ENCODE data around the gene ALDH1L2. TPM values are rescaled to one million over a fixed set of nuclear protein-coding genes. Genes with fewer than 3 reads are reported as not detected.

Gene ALDH1L2
- 10 to 100 TPM in 3 of 4 donors, 1 to 10 TPM in 1; 7.0 to 19.9 (median 11.1) TPM for total RNA-seq

DNA sequence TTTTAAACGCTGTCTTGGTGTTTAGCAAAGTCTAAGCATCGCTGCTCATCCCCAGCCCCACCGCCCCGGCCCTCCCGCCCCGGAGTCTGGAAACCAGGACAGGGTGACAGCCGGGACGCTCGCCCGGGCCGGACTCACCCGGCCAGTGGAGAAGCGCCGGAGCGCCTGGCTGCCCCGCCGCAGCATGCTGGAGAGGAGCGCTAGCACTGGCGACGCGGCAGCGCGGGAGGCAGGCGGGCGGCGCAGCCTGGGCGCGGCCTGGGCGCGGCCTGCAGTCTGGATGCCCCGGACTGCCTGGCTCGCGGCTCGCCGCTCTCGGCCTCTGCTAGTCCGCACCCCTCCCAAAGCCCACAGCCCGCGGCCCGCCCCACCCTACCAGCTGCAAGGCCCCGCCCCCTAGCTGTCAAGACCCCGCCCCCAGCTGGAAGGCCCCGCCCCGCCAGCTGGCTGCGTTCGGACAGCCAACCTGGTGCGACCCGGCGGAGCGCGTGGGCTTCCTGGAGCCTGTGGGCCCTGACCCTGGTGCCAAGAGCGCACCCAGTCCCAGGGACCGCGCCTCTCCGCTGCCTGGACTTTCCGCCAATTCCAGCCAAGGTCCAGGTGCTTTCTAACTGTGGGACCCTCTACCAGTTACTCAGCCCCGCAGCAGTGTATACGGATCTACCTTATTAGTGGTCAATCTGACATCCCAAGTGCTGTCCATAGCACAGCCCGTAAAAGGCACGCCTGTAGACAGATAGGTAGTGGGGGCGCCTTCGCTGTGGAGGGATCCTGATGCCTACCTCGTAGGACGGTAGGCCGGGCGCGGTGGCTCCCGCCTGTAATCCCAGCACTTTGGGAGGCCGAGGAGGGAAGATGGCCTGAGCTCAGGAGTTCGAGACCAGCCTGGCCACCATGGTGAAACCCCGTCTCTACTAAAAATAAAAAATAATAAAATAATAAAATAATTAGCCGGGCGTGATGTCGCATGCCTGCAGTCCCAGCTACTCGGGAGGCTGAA, at the start of gene ALDH1L2:
Gene ALDH1L2, minus strand, starts transcription at position 208 of the 1,000 bp plus-strand sequence. Its CDS starts 22 bp downstream, at position 186.
- TF ChIP-seq, protein P1, sequence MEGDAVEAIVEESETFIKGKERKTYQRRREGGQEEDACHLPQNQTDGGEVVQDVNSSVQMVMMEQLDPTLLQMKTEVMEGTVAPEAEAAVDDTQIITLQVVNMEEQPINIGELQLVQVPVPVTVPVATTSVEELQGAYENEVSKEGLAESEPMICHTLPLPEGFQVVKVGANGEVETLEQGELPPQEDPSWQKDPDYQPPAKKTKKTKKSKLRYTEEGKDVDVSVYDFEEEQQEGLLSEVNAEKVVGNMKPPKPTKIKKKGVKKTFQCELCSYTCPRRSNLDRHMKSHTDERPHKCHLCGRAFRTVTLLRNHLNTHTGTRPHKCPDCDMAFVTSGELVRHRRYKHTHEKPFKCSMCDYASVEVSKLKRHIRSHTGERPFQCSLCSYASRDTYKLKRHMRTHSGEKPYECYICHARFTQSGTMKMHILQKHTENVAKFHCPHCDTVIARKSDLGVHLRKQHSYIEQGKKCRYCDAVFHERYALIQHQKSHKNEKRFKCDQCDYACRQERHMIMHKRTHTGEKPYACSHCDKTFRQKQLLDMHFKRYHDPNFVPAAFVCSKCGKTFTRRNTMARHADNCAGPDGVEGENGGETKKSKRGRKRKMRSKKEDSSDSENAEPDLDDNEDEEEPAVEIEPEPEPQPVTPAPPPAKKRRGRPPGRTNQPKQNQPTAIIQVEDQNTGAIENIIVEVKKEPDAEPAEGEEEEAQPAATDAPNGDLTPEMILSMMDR (IDR thresholded peaks at IDR 0.05; ENCODE audit: low read depth) = no peak

DNA sequence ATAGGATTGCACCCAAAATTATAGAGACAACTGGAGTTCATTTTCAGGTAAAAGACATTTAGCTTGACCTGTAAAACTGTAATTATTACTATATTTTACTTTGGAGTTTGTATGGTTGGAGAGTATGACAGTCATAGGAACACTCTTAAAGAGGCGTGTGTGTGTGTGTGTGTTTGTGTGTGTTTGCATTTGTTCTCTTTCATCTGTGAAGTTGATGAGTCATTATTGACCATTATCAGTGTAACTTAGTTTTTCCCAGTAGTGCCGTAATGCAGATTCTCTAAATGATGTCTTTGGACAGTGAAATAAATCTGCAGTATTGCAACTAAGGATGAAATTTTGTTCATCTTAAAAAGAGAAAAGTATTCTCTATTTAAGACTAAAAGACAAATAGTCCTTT, 36.3 kb upstream of the ALDH1L2 start:
- TF ChIP-seq, protein P1 (IDR thresholded peaks at IDR 0.05; ENCODE audit: low read depth) = no peak

DNA sequence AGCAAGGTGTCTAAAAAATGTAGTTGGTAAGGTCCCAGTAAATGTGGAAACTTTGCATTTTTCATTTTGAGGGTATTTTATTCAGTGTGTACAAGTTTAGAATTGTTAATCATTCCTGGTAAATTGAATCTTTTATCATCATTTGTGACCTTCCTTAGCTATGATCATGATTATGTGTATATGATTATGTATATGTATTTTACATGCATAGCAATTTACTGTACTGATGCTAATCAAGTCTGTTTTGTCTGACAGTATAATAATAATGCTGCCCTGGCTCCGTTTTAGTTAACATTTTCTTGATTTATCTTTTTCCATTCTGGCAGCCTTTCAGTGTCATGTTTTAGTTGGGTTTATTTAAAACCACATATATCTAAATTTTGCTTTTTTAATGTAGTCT, 32.7 kb upstream of the ALDH1L2 start:
- TF ChIP-seq, protein P1 (IDR thresholded peaks at IDR 0.05; ENCODE audit: low read depth) = no peak

DNA sequence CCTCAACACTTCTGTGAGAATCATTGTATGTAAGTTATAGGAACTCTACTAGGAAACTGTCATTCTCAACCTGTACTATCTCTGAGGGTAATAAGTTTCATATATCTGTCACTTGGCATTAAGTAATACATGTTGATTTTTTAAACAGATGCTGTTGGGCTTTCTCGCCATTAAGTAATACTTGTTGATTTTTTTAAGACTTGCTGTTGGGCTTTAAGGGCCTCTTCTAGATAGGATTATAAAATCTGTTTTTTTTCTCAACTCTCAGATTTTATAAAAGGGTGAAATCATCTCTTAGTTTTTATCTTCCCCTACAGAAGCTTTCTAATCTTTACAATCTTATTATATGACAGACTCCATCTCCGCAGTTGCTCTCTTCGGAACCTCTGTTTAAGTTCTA, 28.8 kb upstream of the ALDH1L2 start:
- TF ChIP-seq, protein P1 (IDR thresholded peaks at IDR 0.05; ENCODE audit: low read depth) = no peak

DNA sequence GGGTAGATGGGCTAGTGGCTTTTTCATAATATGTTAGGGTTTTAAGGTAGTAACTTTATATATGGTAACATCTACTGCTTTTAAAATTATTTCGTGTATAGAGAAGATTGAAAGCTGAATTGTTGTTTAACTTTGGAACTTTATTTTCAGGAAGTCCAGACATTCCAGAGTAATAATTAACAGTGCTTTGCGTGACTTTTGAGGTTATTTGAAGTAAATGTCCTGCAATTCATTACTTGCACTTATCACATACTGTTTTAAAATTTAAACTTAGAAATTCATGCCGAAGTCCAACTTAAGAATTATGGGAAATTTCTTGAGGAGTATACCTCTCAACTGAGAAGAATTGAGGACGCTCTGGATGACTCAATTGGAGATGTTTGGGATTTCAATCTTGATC, 26.6 kb upstream of the ALDH1L2 start:
- TF ChIP-seq, protein P1 (IDR thresholded peaks at IDR 0.05; ENCODE audit: low read depth) = no peak

DNA sequence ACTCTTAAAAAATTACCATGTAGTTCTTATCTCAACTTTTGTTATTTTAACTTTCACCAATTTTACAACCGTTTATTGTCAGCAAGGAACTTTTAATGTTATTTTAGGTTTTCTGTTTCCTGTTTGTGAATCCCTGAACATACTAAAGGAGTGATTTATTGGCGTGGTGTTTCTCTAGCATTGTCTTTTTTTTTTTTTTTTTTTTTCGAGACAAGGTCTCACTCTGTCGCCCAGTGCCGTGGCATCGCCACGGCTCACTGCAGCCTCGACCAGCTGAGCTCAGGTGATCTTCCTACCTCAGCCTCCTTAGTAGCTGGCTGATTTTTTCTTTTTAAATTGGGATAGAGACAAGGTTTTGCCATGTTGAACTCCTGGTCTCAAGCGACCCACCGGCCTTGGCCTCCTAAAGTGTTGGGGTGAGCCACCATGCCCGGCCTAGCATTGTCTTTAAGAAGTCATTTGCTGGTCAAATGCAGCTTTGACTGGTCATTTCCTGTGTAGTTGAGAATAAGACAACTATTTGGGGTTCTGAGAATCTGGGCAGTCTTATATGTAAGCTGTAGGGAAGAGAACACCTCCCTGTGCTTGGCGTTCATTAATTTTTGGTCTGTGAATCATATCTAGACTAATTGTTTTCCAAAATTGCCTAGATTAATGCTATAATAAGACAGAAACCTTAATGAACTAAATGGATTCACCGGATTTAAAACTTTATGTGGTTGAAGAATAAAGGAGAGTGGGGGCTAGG, 25.4 kb upstream of the ALDH1L2 start:
- TF ChIP-seq, protein P1 (IDR thresholded peaks at IDR 0.05; ENCODE audit: low read depth) = no peak

Data from subcutaneous adipose tissue (tissue), 4 donors.